IPS-15b (cell line): ENCODE results near the gene HHIPL1.

Source experiments
- H3K27me3 ChIP-seq: one replicate; pipeline ENCODE4 v1.6.1; 2013; ENCODE audit warnings: low read length; ENCODE audit not compliant: control insufficient read depth, insufficient read depth
- H3K36me3 ChIP-seq: one replicate; pipeline ENCODE4 v1.6.1; 2013; ENCODE audit warnings: low read length; ENCODE audit not compliant: control insufficient read depth, insufficient read depth
- H3K4me1 ChIP-seq: one replicate; pipeline ENCODE4 v1.6.1; 2013; ENCODE audit warnings: mild to moderate bottlenecking, low read length; ENCODE audit not compliant: control insufficient read depth, insufficient read depth
- H3K4me3 ChIP-seq: one replicate; pipeline ENCODE4 v1.5.1; 2013; ENCODE audit warnings: low read depth, low read length
- H3K9ac ChIP-seq: one replicate; pipeline ENCODE4 v1.6.1; 2013; ENCODE audit warnings: low read depth, mild to moderate bottlenecking, low read length
- H3K9me3 ChIP-seq: one replicate; pipeline ENCODE4 v1.6.1; 2013; ENCODE audit warnings: mild to moderate bottlenecking, low read length; ENCODE audit not compliant: control insufficient read depth, insufficient read depth

Gene HHIPL1

DNA sequence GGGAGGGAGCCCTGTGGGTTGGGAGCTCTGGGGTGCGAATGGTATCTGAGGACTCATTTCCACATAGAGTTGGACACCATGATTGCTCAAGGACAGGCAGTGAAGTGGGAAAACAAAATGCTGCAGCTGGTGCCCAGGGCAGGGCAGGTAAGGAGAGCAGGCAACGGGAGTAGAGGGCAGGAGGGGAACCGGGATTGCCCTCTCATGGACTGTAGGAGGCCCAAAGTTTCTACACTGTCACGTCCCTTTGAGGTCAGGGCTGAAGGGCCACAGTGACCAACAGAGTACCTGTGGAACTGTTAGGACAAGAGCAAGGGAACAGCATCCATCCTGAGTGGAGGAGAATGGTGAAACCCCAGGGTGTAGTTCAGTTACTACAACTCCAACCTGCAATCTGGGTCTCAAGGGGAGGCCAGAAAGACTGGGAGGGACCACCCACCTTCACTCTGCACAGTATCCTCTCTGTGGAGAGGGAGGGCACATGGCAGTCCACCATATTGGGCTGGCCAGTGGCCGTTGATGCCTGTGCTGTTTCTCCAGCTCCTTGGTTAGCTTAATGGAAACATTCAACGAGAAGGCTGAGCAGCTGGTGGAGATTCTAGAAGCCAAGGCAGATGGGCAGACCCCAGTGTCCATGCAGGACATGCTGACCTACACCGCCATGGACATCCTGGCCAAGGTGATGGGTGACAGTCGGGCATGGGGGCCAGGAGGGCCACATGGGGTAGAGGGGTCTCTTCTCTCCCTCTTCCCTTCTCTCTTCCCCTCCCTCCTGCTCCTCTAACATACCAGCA, 61.4 kb downstream of the HHIPL1 start:
- Histone ChIP-seq H3K36me3 (no peaks in the 10 kb centered on the region), H3K9ac (no peak overlapping the region), H3K9me3 (peaks cover 7% of the 10 kb centered on the region), H3K4me3 (no peak overlapping the region), H3K4me1 (no peaks in the 10 kb centered on the region), H3K27me3 (no peaks in the 10 kb centered on the region)

DNA sequence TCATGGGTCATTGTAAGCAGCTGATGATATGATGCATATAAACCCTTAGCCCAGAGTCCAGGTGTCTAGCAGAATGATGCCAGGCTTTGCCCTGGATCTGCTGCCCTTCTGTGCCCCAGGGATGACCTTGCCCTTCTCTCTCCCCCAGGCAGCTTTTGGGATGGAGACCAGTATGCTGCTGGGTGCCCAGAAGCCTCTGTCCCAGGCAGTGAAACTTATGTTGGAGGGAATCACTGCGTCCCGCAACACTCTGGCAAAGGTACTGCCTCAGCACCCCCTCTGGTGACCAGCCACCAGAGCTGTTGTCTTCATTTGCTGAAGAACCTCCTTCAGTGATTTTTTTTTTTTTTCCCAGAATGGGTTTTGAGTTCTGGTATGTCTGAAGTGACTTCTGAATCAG, 62.5 kb downstream of the HHIPL1 start:
- Histone ChIP-seq H3K27me3 (no peaks in the 10 kb centered on the region), H3K9ac (no peak overlapping the region), H3K36me3 (no peaks in the 10 kb centered on the region), H3K4me1 (no peaks in the 10 kb centered on the region), H3K9me3 (peaks cover 7% of the 10 kb centered on the region), H3K4me3 (no peak overlapping the region)

DNA sequence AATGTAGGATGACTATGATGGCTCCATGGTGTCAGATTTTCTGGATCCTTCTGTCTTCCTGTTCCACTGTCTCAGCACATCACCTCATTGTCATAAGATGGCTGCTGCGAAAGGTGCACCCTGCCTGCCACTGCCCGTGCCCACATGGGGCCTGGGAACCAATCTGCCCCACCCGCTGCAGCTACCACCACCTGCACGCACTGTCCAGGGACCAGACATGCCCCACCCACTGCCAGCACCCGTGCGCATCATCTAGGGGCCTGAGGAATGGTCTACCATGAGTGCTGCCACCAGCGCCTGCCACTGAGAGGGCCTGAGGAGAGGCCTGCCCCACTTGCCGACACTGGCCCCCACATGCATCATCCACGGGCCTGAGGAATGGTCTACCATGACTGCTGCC, 63.0 kb downstream of the HHIPL1 start:
- H3K9me3 ChIP-seq: peaks cover 6% of the 10 kb centered on the region
- H3K27me3 ChIP-seq: no peaks in the 10 kb centered on the region
- no peak overlapping the region for H3K4me3 ChIP-seq
- H3K36me3 ChIP-seq: no peaks in the 10 kb centered on the region
- H3K9ac ChIP-seq: no peak overlapping the region
- no peaks in the 10 kb centered on the region for H3K4me1 ChIP-seq

DNA sequence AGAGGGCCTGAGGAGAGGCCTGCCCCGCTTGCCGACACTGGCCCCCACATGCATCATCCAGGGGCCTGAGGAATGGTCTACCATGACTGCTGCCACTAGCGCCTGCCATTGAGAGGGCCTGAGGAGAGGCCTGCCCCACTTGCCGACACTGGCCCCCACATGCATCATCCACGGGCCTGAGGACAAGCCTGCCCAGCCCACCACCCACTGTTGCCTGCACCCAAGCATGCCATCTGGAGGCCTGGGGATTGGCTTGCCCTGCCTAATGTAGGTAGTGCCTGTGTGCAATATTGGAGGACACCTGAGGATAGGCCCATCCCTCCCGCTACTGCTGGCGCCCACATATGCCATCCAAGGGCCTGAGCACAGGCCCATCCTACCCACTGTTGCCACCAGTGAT, 63.5 kb downstream of the HHIPL1 start:
- Histone ChIP-seq H3K36me3 (no peaks in the 10 kb centered on the region), H3K4me1 (no peaks in the 10 kb centered on the region), H3K27me3 (no peaks in the 10 kb centered on the region), H3K4me3 (no peak overlapping the region), H3K9me3 (peaks cover under 1% of the 10 kb centered on the region), H3K9ac (no peak overlapping the region)

DNA sequence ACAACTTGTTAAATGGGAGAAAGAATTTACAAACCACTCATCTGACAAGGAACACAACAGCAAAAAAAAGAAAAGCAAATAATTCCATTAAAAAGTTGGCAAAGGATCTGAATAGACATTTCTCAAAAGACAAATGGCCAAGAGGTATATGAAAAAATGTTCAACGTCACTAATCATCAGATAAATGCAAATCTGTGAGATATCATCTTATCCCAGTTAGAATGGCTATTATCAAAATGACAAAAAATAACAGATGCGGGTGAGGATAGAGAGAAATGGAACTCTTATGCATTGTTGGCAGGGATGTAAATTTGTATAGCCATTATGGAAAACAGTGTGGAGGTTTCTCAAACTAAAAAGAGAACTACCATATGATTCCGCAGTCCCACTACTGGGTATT, 69.0 kb downstream of the HHIPL1 start:
- Histone ChIP-seq H3K4me1 (no peaks in the 10 kb centered on the region), H3K27me3 (no peaks in the 10 kb centered on the region), H3K36me3 (no peaks in the 10 kb centered on the region), H3K4me3 (no peak overlapping the region), H3K9me3 (no peaks in the 10 kb centered on the region), H3K9ac (no peak overlapping the region)

DNA sequence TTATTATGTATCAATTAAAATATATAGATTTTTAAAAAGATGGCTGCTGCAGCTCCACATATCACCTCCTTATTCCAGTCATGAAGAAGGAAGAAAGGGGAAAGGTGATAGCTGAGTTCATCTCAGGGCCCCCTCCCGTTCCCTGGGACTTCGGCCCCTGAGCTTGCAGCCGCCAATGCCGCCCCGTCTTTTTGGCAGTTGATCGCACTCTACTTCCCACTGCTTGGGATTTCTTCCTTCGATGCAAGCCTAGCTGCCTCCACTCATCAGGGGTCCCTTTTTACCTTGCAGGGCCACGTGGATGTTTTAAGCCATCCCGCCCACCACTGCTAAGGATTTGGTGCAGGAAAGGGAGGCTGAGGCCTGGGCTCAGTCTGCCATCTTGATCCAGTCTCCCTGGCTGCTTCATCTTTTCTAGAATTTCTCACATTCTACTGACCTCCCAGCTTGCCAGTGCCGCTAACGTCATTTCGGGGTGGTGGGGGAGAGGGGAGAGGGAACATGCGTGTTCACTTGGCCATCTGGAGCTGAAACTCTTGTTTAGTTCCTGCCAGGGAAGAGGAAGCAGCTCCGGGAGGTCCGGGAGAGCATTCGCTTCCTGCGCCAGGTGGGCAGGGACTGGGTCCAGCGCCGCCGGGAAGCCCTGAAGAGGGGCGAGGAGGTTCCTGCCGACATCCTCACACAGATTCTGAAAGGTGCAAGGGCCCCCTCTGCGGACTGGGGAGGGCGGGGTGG, 70.5 kb downstream of the HHIPL1 start:
- no peaks in the 10 kb centered on the region for H3K27me3 ChIP-seq

DNA sequence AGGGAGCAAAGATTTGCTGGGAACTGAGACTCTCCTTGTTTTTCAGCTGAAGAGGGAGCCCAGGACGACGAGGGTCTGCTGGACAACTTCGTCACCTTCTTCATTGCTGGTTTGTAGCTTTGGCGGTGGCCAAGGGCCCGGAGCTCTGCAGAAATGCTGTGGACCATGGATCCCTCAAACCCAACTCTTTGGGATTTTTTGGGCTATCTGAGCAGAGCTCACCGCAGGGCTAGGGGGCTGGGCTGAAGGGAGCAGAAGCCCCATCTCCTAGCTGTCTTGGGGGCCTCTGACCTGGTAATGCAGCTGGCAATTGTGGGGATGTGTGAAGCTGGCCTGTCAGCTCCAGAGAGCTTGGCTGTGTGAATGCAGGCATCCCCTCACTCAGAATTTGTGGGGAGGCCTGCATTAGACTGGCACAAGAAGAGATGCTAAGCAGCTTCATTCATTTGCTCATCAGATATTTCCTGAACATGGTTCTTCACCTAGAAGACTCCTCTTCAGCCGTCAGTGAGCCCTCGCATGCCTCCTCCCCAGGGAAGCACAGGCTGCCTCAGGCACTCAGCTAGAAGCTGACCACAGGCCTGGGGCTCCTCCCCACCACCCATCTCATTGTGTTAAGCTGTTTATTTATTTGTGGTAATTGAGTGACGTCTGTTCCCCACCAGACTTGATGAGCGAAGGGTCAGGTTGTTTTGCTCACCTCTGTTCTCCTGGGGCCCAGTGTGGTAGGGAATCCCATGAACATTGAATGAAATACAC, 71.3 kb downstream of the HHIPL1 start:
- H3K4me3 ChIP-seq: no peak overlapping the region
- H3K27me3 ChIP-seq: no peaks in the 10 kb centered on the region
- H3K36me3 ChIP-seq: no peaks in the 10 kb centered on the region
- no peaks in the 10 kb centered on the region for H3K4me1 ChIP-seq
- H3K9me3 ChIP-seq: no peaks in the 10 kb centered on the region
- no peak overlapping the region for H3K9ac ChIP-seq

More for the DNA sequence above, 70.5 kb downstream of the HHIPL1 start:
- no peaks in the 10 kb centered on the region for H3K36me3 ChIP-seq
- H3K4me3 ChIP-seq: no peak overlapping the region
- H3K9ac ChIP-seq: no peak overlapping the region
- H3K9me3 ChIP-seq: no peaks in the 10 kb centered on the region
- H3K4me1 ChIP-seq: no peaks in the 10 kb centered on the region

DNA sequence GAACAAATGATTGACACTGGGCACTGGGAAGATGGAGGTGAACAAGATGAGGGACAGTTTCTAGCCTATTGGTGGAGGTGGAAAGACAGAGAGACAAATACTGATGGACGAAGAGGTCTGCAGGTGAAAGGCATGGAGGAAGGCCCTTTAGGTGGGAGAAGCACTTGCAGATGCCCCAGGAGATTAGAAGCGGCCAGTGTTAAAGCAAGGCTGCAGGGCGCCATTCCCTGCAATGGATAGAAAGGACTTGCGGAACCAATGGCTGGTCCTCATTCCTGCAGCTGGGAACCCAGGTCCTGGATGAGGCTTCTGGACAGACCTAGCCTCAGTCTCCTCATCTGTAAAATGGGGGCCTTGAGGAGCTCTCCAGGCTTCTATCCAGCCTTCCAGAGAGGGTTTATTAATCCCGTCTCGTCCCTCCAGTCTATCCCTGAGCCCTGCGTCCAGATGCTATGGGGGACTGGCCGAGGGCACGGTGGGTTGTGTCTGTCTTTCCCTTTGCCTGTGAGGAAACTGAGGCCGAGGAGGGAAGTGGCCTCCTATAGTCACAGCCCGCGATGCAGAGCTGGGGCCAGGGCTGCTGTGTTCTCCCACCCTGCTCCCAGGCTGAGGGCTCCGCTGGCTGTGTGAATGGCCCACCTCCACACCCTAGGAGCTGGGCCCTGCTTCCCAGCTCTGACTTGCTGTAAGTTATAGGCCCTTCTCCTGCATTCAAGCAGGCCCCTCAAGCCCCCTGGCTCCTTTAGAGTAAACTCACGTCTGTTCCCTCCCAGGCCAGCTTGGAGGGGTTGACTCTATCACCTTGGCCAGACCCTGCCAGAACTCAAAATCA, 72.1 kb downstream of the HHIPL1 start:
- Histone ChIP-seq H3K9me3 (no peaks in the 10 kb centered on the region), H3K9ac (no peak overlapping the region), H3K4me1 (no peaks in the 10 kb centered on the region), H3K27me3 (no peaks in the 10 kb centered on the region), H3K36me3 (no peaks in the 10 kb centered on the region), H3K4me3 (no peak overlapping the region)

DNA sequence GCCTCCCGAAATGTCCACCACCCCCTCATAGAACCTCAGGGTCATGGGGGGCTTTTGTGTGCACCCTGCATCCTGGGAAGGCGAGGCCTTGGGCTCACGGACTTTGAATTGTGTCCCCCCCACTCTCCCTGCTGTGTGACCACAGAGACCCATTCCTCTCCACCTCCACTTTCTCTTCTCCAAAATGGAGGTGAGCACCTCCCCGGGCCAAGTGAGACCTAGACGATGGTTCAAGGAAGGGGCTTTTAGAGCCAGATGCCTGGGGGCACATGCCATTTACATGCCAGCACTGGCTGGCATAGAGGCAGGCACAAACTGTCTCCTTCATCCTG, 72.7 kb downstream of the HHIPL1 start:
- Histone ChIP-seq H3K27me3 (no peaks in the 10 kb centered on the region), H3K9me3 (no peaks in the 10 kb centered on the region), H3K36me3 (no peaks in the 10 kb centered on the region), H3K4me1 (no peaks in the 10 kb centered on the region), H3K4me3 (no peak overlapping the region), H3K9ac (no peak overlapping the region)

DNA sequence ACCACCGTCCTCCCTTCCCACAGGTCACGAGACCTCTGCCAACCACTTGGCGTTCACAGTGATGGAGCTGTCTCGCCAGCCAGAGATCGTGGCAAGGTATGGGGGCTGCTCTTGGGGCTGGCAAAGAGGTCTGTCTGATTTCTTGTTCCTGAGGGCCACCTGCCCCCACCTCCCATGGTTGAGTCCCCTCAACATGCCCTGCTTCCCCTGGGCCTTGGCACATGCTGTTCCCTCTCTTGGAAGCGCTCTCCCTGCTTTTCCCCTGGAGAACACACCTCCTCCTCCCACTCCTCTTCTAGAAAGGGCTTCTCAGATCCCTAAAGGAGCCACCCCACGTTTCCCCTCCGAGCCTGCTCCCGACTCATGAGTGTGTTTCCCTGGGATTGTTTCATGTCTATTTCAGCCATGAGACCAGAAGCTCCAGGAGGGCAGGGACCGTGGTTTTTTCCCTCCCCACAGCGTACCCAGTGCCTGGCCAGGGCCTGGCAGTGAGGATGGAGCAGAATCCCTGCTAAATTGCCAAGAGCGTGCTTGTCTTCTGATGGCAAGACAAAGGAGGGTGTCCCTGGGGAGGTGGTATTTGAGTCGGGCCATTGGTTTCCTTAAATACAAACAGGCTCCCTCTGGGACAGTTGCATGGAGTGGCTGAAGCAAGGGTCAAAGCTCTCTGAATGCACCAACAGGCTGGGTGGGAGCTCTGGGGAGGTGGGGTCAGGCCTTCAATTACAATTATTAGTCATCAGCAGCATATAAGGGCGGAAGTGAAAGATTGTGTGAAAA, 73.3 kb downstream of the HHIPL1 start:
- Histone ChIP-seq H3K9ac (no peak overlapping the region), H3K4me3 (no peak overlapping the region), H3K27me3 (no peaks in the 10 kb centered on the region), H3K4me1 (no peaks in the 10 kb centered on the region), H3K9me3 (no peaks in the 10 kb centered on the region), H3K36me3 (no peaks in the 10 kb centered on the region)

DNA sequence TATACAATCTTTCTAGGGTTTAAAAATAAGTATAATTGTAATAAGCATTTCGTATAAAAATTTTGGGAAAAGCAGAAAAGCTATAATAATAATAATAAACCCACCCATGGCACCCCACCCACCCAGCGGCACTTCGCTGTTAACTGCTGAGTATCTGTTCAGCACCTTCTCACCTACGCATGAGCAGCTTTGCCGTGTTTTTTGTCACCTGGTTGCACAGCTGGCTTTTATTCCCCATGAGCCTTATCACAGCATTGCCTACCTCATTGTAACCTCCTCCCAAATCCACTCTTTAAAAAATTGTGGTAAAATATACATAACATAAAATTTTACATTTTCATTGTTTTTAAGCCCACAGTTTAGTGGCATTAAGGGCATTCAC, 73.9 kb downstream of the HHIPL1 start:
- Histone ChIP-seq H3K27me3 (no peaks in the 10 kb centered on the region), H3K4me1 (no peaks in the 10 kb centered on the region), H3K4me3 (no peak overlapping the region), H3K9ac (no peak overlapping the region), H3K9me3 (no peaks in the 10 kb centered on the region), H3K36me3 (no peaks in the 10 kb centered on the region)
